ENCODE measurements around the gene SIGLEC8. TPM values are rescaled to one million over a fixed set of nuclear protein-coding genes. Genes with fewer than 3 reads are reported as not detected.
A peak's percentile ranks its signal among the peaks of the same experiment; 100 is the strongest.

The SIGLEC8 gene
- total RNA-seq, 2 donors from 2014 or later = not detected

DNA sequence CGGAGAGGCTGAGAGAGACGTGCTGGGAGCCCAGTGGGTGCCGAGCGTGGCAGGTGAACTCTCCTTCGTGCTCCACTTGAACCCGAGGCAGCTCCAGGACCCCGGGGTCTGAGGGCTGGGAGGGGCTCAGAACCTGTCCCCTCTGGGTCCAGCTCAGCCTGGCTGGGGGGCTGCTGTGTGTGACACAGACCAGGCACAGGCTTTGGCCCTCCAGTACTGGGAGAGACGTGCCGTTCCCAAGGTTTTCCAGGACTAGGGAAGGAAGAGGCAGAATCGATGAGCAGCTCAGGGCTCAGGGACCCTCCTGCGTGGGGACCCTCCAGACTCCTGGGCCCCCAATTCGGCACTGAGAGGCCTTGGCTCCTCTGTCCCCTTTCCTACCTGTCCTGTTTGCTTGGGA lies 43.1 kb downstream of the SIGLEC8 start:
- TF ChIP-seq, protein P1, sequence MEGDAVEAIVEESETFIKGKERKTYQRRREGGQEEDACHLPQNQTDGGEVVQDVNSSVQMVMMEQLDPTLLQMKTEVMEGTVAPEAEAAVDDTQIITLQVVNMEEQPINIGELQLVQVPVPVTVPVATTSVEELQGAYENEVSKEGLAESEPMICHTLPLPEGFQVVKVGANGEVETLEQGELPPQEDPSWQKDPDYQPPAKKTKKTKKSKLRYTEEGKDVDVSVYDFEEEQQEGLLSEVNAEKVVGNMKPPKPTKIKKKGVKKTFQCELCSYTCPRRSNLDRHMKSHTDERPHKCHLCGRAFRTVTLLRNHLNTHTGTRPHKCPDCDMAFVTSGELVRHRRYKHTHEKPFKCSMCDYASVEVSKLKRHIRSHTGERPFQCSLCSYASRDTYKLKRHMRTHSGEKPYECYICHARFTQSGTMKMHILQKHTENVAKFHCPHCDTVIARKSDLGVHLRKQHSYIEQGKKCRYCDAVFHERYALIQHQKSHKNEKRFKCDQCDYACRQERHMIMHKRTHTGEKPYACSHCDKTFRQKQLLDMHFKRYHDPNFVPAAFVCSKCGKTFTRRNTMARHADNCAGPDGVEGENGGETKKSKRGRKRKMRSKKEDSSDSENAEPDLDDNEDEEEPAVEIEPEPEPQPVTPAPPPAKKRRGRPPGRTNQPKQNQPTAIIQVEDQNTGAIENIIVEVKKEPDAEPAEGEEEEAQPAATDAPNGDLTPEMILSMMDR (conservative IDR thresholded peaks at IDR 0.05) = no peak
- peaks cover 4% of the 10 kb centered on the region for H3K4me1 Mint-ChIP-seq
- no peak for DNase-seq
- H3K4me3 Mint-ChIP-seq = no peak overlapping the region
- H3K9me3 ChIP-seq (ENCODE audit: control insufficient read depth, low read length) = no peaks in the 10 kb centered on the region
- no peak overlapping the region for H3K27ac ChIP-seq (ENCODE audit: low read depth, low read length)
- no peaks in the 10 kb centered on the region for H3K36me3 ChIP-seq (ENCODE audit: control insufficient read depth, insufficient read depth, low read length)
- H3K36me3 Mint-ChIP-seq (ENCODE audit: low read depth) = no peaks in the 10 kb centered on the region
- 90 to 95% methylated on average over 8 to 12 of the region's 12 CpGs for WGBS, 2 experiments (ENCODE audit: insufficient coverage in 1 of 2, insufficient read length in 1 of 2)
- no peak overlapping the region for H3K9ac ChIP-seq (ENCODE audit: extremely low read depth, low read length, poor library complexity, severe bottlenecking)
- no peaks in the 10 kb centered on the region for H3K27me3 ChIP-seq (ENCODE audit: control insufficient read depth, insufficient read depth, low read length, poor library complexity, severe bottlenecking)
- no peaks in the 10 kb centered on the region for H3K9me3 Mint-ChIP-seq
- peaks cover 7% of the 10 kb centered on the region for H3K27me3 Mint-ChIP-seq (ENCODE audit: insufficient read depth)
- H3K27ac Mint-ChIP-seq = no peak overlapping the region
- no peak overlapping the region for H3K4me3 ChIP-seq (ENCODE audit: low read length)
- H3K4me1 ChIP-seq (ENCODE audit: control insufficient read depth, insufficient read depth, low read length) = no peaks in the 10 kb centered on the region

DNA sequence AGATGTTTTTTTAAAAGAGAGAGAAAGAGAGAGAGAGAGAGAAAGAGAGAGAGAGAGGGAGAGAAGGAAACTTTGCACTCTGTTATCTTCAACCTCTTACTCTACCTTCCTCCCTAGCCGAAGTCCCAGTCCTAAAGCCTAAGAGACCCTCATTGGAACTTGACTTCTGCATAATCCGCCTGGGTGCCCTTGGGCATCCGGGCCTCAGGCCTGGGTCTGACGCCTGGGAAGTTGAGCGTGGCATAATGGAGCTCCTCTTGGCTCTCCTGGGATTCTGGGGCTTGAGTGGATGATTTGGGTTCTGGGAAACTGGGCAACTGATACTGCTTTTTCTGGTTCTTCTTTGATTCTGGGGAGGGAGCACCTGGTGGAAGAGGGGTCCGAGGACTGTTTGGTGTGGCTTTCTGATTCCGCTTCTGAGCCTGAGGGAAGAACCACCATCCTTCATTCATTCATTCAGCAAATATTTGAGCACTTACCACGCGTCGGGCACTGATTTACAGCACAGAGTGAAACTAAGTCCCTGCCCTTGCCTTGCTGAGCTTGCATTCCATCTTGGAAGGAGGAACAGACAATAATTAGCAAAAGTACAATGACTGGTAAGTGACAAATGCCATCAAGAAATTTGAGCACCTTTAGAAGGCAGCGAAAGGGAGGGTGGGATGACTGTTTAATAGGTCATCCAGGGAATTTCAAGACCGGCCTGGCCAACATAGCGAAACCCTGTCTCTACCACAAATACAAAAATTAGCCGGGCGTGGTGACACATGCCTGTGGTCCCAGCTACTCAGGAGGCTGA lies 47.1 kb downstream of the SIGLEC8 start:
- H3K9me3 Mint-ChIP-seq = peaks cover 4% of the 10 kb centered on the region
- no peaks in the 10 kb centered on the region for H3K27me3 Mint-ChIP-seq (ENCODE audit: insufficient read depth)
- H3K27ac ChIP-seq (ENCODE audit: low read depth, low read length) = no peak overlapping the region
- TF ChIP-seq, protein P1 (conservative IDR thresholded peaks at IDR 0.05) = no peak
- H3K4me1 ChIP-seq (ENCODE audit: control insufficient read depth, insufficient read depth, low read length) = no peaks in the 10 kb centered on the region
- DNase-seq = no peak
- H3K4me3 ChIP-seq (ENCODE audit: low read length) = no peak overlapping the region
- no peak overlapping the region for H3K4me3 Mint-ChIP-seq
- no peaks in the 10 kb centered on the region for H3K9me3 ChIP-seq (ENCODE audit: control insufficient read depth, low read length)
- H3K9ac ChIP-seq (ENCODE audit: extremely low read depth, low read length, poor library complexity, severe bottlenecking) = no peak overlapping the region
- H3K27me3 ChIP-seq (ENCODE audit: control insufficient read depth, insufficient read depth, low read length, poor library complexity, severe bottlenecking) = no peaks in the 10 kb centered on the region
- WGBS, 2 experiments (ENCODE audit: insufficient coverage in 1 of 2, insufficient read length in 1 of 2) = 94 to 96% methylated on average over 11 to 15 of the region's 15 CpGs
- H3K27ac Mint-ChIP-seq = no peak overlapping the region
- H3K36me3 ChIP-seq (ENCODE audit: control insufficient read depth, insufficient read depth, low read length) = no peaks in the 10 kb centered on the region
- peaks cover 4% of the 10 kb centered on the region for H3K4me1 Mint-ChIP-seq
- peaks cover 3% of the 10 kb centered on the region for H3K36me3 Mint-ChIP-seq (ENCODE audit: low read depth)

DNA sequence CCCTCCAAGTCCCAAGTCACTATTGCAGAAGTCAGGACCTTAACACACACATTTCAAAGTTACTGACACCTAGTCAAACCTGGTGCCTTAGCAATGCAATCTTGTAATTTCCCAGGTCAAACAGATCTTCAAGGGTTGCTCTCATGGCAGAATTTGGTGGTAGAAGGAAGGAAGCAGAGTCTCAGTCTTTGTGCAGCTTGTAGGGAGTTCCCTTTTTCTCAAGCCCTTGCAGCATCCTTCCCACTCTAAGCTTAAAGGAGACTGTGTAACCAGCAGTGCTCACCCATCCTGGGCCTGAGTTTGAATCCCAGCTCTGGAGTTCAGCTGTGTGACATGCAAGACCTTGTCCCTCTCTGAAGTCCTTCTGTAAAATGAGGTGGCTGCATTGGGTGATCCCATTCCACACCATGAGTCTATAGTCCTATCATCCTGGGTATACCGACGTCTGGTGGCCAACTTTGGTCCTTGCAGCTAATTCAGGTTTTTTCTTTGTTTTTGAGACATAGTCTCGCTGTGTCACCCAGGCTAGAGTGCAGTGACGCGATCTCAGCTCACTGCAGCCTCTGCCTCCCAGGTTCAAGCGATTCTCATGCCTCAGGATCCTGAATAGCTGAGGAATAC lies 50.6 kb downstream of the SIGLEC8 start:
- H3K4me3 ChIP-seq (ENCODE audit: low read length) = no peak overlapping the region
- Mint-ChIP-seq H3K9me3 (peaks cover 30% of the 10 kb centered on the region), H3K27me3 (ENCODE audit: insufficient read depth) (no peaks in the 10 kb centered on the region), H3K27ac (peak overlapping the region; percentile 62), H3K4me1 (no peaks in the 10 kb centered on the region), H3K36me3 (ENCODE audit: low read depth) (peaks cover 19% of the 10 kb centered on the region), H3K4me3 (no peak overlapping the region)
- 57 to 75% methylated on average over 6 of the region's 6 CpGs for WGBS, 2 experiments (ENCODE audit: insufficient coverage in 1 of 2, insufficient read length in 1 of 2)
- no peak overlapping the region for H3K27ac ChIP-seq (ENCODE audit: low read depth, low read length)
- H3K9me3 ChIP-seq (ENCODE audit: control insufficient read depth, low read length) = peaks cover 11% of the 10 kb centered on the region
- DNase-seq = peak; percentile 83
- H3K4me1 ChIP-seq (ENCODE audit: control insufficient read depth, insufficient read depth, low read length) = no peaks in the 10 kb centered on the region
- no peak overlapping the region for H3K9ac ChIP-seq (ENCODE audit: extremely low read depth, low read length, poor library complexity, severe bottlenecking)
- TF ChIP-seq, protein P1 (conservative IDR thresholded peaks at IDR 0.05) = peak; percentile 75
- no peaks in the 10 kb centered on the region for H3K27me3 ChIP-seq (ENCODE audit: control insufficient read depth, insufficient read depth, low read length, poor library complexity, severe bottlenecking)
- H3K36me3 ChIP-seq (ENCODE audit: control insufficient read depth, insufficient read depth, low read length) = no peaks in the 10 kb centered on the region

Data from endodermal cell (in vitro differentiated cells).